Common myeloid progenitor, CD34-positive (primary cell): Measurements from ENCODE around the gene JRKL.
A peak's percentile ranks its signal among the peaks of the same experiment; 100 is the strongest.

ENCODE experiments used
- CTCF ChIA-PET: fragments of 350-600 bp; sonication (Branson Sonifier 250); formaldehyde crosslinking; loops from one replicate; lab custom pipeline; 2021; ENCODE audit warnings: antibody characterized with exemption; lab: Charles Lee
- POLR2A ChIA-PET: fragments of 350-600 bp; sonication (Branson Sonifier 250); formaldehyde crosslinking; loops from one replicate; lab custom pipeline; 2021; ENCODE audit warnings: antibody characterized with exemption; lab: Charles Lee
- DNase-seq, 3 donors: peaks; one replicate each; pipeline versions ENCODE4 v3.0.0 to v3.0.0-alpha.2; 2013
- H3K27ac ChIP-seq, 2 experiments: 1 replicate in 1 of 2; 2 replicates in 1 of 2; pipeline ENCODE4 v1.7.0; 2013; ENCODE audit warnings: inconsistent platforms in 2 of 2, low read length in 2 of 2, mild to moderate bottlenecking in 2 of 2, low read depth in 1 of 2, moderate library complexity in 1 of 2; ENCODE audit not compliant: severe bottlenecking in 2 of 2, insufficient read depth in 1 of 2, poor library complexity in 1 of 2
- H3K27me3 ChIP-seq, 5 experiments: replicated peaks in 2 of 5; 1 replicate in 3 of 5; 2 replicates in 2 of 5; pipeline versions ENCODE4 v1.6.1 to v1.7.0; 2013; ENCODE audit warnings: low read length in 4 of 5, mild to moderate bottlenecking in 2 of 5, moderate library complexity in 2 of 5, inconsistent platforms in 1 of 5; ENCODE audit not compliant: insufficient read depth in 5 of 5, control insufficient read depth in 4 of 5
- H3K36me3 ChIP-seq, 4 experiments: 1 replicate in 2 of 4; 2 replicates in 2 of 4; pipeline versions ENCODE4 v1.6.1 to v1.7.0; 2013; ENCODE audit warnings: low read length in 3 of 4, control low read depth in 1 of 4, mild to moderate bottlenecking in 1 of 4; ENCODE audit not compliant: control insufficient read depth in 4 of 4, insufficient read depth in 4 of 4
- H3K4me1 ChIP-seq, 4 experiments: 1 replicate in 3 of 4; 2 replicates in 1 of 4; pipeline versions ENCODE4 v1.6.1 to v1.7.1; 2013; ENCODE audit warnings: low read length in 3 of 4, mild to moderate bottlenecking in 3 of 4, control low read depth in 1 of 4, inconsistent platforms in 1 of 4, moderate library complexity in 1 of 4; ENCODE audit not compliant: control insufficient read depth in 4 of 4, insufficient read depth in 4 of 4; ENCODE audit errors: control extremely low read depth in 1 of 4
- H3K4me3 ChIP-seq, 7 experiments: 1 replicate in 4 of 7; 2 replicates in 3 of 7; pipeline versions ENCODE4 v1.5.1 to v1.7.0; 2013; ENCODE audit warnings: mild to moderate bottlenecking in 7 of 7, low read length in 6 of 7, moderate library complexity in 6 of 7, inconsistent platforms in 2 of 7, low read depth in 2 of 7, control low read depth in 1 of 7; ENCODE audit not compliant: insufficient read depth in 4 of 7, control insufficient read depth in 1 of 7; ENCODE audit errors: extremely low read depth in 1 of 7
- H3K9me3 ChIP-seq, 5 experiments: 1 replicate in 4 of 5; 2 replicates in 1 of 5; pipeline versions ENCODE4 v1.6.1 to v1.7.1; 2013; ENCODE audit warnings: low read length in 4 of 5, mild to moderate bottlenecking in 2 of 5, inconsistent platforms in 1 of 5, low read depth in 1 of 5, moderate library complexity in 1 of 5; ENCODE audit not compliant: control insufficient read depth in 4 of 5, insufficient read depth in 2 of 5; ENCODE audit errors: control extremely low read depth in 1 of 5
- WGBS: methylation state at CpG from one replicate; pipeline ENCODE4 v1.1.5; 2013; ENCODE audit not compliant: insufficient coverage; 5-methylcytosine and 5-hydroxymethylcytosine counted together

The JRKL gene

DNA sequence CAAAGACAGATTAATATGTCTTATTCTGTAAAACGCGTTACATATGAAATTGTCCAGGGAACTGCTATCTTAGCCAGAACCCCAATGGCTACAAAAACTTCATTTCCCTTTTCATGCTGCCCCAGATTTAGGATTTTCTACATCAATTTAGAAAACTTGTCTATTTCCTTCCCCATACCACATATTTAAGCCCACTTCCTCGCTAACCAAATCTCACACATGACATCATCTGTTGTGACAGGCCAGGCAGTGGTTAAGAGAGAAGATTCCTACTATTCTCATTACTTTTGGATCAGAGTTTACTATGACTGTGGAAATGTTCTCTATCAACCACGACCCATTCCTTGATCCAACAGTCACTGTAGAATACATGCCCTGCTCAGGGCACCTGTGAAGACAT is 16.0 kb upstream of the JRKL start:
- Histone ChIP-seq H3K9me3 (peaks cover 0 to 5% (median 1%) of the 10 kb centered on the region in 5 experiments), H3K36me3 (peaks cover 12 to 29% (median 19%) of the 10 kb centered on the region in 4 experiments), H3K4me1 (no peaks in the 10 kb centered on the region), H3K27ac (no peak overlapping the region), H3K27me3 (no peaks in the 10 kb centered on the region), H3K4me3 (no peak overlapping the region)
- 100% methylated on average over 1 of the region's 4 CpGs for WGBS
- CTCF ChIA-PET = no interaction called here
- DNase-seq = peak in 2 of 3 donors; percentile 11 to 24
- POLR2A ChIA-PET = no interaction called here

DNA sequence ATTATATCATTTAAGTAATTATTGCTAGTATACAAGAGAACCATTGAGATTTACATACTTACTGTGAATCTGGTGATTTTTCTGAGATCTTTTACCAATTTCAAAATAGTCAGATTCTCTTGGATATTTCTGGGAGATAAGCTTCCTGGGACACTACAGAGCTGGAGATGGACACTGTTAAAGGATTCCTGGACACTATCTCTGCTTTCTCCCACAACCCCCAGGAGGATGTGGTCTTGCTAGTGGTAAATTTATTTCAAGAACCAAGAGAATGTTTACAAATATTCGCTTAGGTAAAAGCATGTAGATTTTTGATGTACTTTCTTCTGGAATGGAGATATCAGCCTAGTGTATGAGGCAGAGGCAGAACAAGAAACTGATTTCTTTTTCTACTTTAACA is 13.0 kb upstream of the JRKL start:
- Histone ChIP-seq H3K36me3 (peaks cover 10 to 21% (median 15%) of the 10 kb centered on the region in 4 experiments), H3K4me3 (no peak overlapping the region), H3K27ac (no peak overlapping the region), H3K27me3 (no peaks in the 10 kb centered on the region), H3K9me3 (no peaks in the 10 kb centered on the region), H3K4me1 (no peaks in the 10 kb centered on the region)
- CTCF ChIA-PET = interaction anchor here (1.0 kb wide), 1 partner anchor 12 kb away, joined by 3 read pairs; no protein-coding TSS in a partner anchor
- no peak for DNase-seq
- WGBS = no CpG with 5 or more reads among the region's 1 CpG
- POLR2A ChIA-PET = no interaction called here

DNA sequence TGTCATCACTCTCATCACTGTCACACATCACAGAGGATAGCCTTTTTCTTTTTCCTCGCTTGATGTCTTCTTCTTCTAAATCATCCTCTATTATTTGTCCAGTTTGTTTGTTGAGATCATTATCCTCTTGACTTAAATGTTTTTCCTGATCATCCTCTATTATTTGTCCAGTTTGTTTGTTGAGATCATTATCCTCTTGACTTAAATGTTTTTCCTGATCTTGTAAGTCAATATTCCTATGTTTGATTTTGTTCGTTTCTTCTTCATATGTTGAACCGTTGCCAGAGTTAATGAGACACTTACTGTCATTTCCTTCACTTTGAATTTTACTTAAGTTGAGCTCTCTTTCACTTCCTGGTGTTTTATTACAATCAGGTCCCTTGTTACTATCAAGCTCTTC is 5.7 kb upstream of the JRKL start:
- H3K4me1 ChIP-seq = peaks cover 7 to 11% (median 9%) of the 10 kb centered on the region in 4 experiments
- H3K36me3 ChIP-seq = peaks cover 2 to 28% (median 21%) of the 10 kb centered on the region in 4 experiments
- no peak overlapping the region for H3K27ac ChIP-seq
- no peaks in the 10 kb centered on the region for H3K9me3 ChIP-seq
- no peak overlapping the region for H3K4me3 ChIP-seq
- ChIA-PET CTCF (no interaction called here), POLR2A (interaction anchor here (0.5 kb wide), 1 partner anchor 1154 kb away, joined by 6 read pairs; no protein-coding TSS in a partner anchor)
- WGBS = 100% methylated on average over 3 of the region's 3 CpGs
- DNase-seq = no peak
- H3K27me3 ChIP-seq = no peaks in the 10 kb centered on the region

DNA sequence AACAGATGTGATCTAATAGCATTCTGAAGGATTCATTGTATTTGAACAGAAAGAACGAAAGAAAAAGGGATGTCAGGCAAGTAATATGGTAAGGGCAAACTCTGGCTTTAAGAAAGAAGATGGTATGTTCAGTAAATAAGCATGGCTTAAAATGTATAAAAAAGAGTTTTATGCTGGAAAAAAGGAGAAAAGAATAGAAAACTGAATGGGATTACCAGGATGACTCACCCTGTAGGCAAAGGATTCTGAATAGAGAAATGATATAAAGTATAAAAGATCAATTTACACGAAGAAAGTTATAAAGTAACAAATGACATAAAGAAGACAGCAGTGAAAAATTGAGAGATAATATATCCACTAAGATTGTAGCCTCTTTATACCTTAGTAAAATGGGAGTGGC is 4.6 kb upstream of the JRKL start:
- peaks cover 2 to 28% (median 21%) of the 10 kb centered on the region in 4 experiments for H3K36me3 ChIP-seq
- no peak for DNase-seq
- H3K27ac ChIP-seq = no peak overlapping the region
- WGBS = 82% methylated on average over 1 of the region's 2 CpGs
- H3K4me1 ChIP-seq = peaks cover 9 to 11% (median 10%) of the 10 kb centered on the region in 4 experiments
- no peaks in the 10 kb centered on the region for H3K9me3 ChIP-seq
- ChIA-PET CTCF (no interaction called here), POLR2A (no interaction called here)
- H3K27me3 ChIP-seq = no peaks in the 10 kb centered on the region
- H3K4me3 ChIP-seq = no peak overlapping the region

DNA sequence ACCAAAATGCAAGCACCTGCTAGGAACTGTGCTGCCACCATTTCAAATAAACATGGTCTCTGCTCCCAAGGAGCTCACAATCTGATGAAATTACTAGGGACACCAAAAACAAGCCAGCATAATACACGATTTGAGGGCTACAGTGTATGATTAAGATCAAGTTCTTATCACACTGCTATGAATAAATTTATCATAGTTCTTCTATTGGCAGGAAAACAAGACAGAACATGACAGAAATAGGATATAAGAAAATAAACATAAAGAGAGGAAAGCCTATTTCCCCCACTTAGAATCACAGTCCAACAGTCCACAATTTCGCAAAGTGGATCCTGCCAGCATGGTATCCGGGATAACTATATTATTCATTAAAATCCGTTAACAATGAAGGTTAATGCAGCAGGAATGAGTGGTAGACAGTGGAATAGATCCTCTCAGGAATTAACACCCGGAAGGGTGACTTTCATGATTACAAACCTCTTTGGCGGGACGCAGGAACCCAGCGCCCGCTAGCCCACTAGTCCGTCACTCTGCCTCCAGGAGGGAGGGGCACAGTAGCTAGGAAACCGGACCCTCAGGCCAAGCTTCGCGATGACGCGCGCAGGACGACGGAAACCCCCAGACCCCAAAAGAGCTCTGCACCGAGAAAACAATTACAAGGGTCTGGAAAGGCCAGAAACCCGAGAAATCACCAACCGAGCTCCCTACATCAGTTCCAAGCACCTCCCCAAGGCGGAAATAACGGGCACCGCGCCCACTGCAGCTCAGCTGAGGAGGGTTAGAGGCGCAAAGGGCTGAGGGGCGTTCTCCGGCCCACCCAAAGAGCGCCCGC is 708 bp upstream of the JRKL start:
- Histone ChIP-seq H3K27me3 (no peaks in the 10 kb centered on the region), H3K36me3 (peaks cover 0 to 13% (median 5%) of the 10 kb centered on the region in 4 experiments), H3K4me3 (peak overlapping the region; percentile 81 to 99 (median 94)), H3K4me1 (peaks cover 12 to 19% (median 18%) of the 10 kb centered on the region in 4 experiments), H3K27ac (peak overlapping the region; percentile 82 to 92), H3K9me3 (no peaks in the 10 kb centered on the region)
- ChIA-PET CTCF (interaction anchor here (1.0 to 2.2 kb wide), 6 partner anchors 9 to 299 kb away, joined by 3 to 13 read pairs (median 3); partner anchors contain the start of gene MAML2), POLR2A (interaction anchor here (1.4 kb wide), 1 partner anchor 17 kb away, joined by 4 read pairs; no protein-coding TSS in a partner anchor)
- DNase-seq = peak in 2 of 3 donors; percentile 85 to 86
- under 1% methylated on average over 21 of the region's 30 CpGs for WGBS

DNA sequence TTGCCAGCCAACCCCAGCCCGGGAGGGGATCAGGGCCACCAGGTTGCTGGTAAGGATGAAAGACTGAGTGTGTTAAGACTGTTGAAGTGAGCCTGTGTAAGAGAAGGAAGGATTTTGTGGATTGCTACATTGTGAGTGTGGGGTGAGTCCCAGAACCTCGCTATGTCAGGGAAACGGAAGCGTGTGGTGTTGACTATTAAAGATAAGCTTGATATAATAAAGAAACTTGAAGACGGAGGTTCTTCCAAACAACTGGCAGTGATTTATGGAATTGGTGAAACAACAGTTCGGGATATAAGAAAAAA is 627 bp downstream of the JRKL start:
- Histone ChIP-seq H3K9me3 (no peaks in the 10 kb centered on the region), H3K27me3 (no peaks in the 10 kb centered on the region), H3K4me1 (peaks cover 12 to 19% (median 18%) of the 10 kb centered on the region in 4 experiments), H3K27ac (peak overlapping the region; percentile 82 to 92), H3K4me3 (peak overlapping the region; percentile 81 to 99 (median 94)), H3K36me3 (peaks cover 0 to 13% (median 2%) of the 10 kb centered on the region in 4 experiments)
- DNase-seq = peak; percentile 40 to 84 (median 74)
- 6% methylated on average over 6 of the region's 6 CpGs for WGBS
- ChIA-PET POLR2A (no interaction called here), CTCF (interaction anchor here (1.0 to 2.2 kb wide), 3 partner anchors 19 to 52 kb away, joined by 3 to 13 read pairs (median 3); partner anchors contain the start of gene MAML2)
